ENCODE results near the gene CRK. TPM values are rescaled to one million over a fixed set of nuclear protein-coding genes. Genes with fewer than 3 reads are reported as not detected.

CRK gene
- total RNA-seq, 1 experiment from 2014 or later, result 57.9 TPM

- H3K9me2 ChIP-seq (ENCODE audit: insufficient read depth), result no peaks in the 10 kb centered on the region
- intact Hi-C loops (cut with micrococcal nuclease; ENCODE audit: unreplicated experiment), result no loop called here
- no peak overlapping the region for H3K4me3 ChIP-seq
- ChIA-PET CTCF (no interaction called here), POLR2A (ENCODE audit: unreplicated experiment) (interaction anchor here (0.7 kb wide), 1 partner anchor 12 kb away, joined by 11 read pairs; no protein-coding TSS in a partner anchor)
- H3K27ac ChIP-seq, result no peak overlapping the region
- no peaks in the 10 kb centered on the region for H3K9me3 ChIP-seq (ENCODE audit: insufficient read depth, low read depth)
- H3F3A ChIP-seq (ENCODE audit: insufficient read depth, low read depth), result no peaks in the 10 kb centered on the region; the same call in 1 of the 2 replicates
- H3K27me3 ChIP-seq (ENCODE audit: insufficient read depth, low read depth), result no peaks in the 10 kb centered on the region
- H2AFZ ChIP-seq, result no peak overlapping the region
- no TSS peak for BruUV-seq (replicated peaks)
- TF ChIP-seq EZH2 (IDR thresholded peaks at IDR 0.05; ENCODE audit: low read depth) (no peak), CTCF (conservative IDR thresholded peaks at IDR 0.05) (no peak)
- H3K4me2 ChIP-seq, result no peak overlapping the region
- H3K4me1 ChIP-seq (replicated peaks; ENCODE audit: insufficient read depth), result no peaks in the 10 kb centered on the region
- peaks cover 5% of the 10 kb centered on the region; the same call in 1 of the 2 replicates for H4K20me1 ChIP-seq (ENCODE audit: insufficient read depth)
- no peaks in the 10 kb centered on the region for H3K79me2 ChIP-seq (ENCODE audit: low read depth)
- no peak for DNase-seq
- H3K36me3 ChIP-seq (ENCODE audit: low read depth), result 0 out of 2 replicates have a peak, but pooled peaks cover 5% of the 10 kb centered on the region
These were observed 19.4 kb upstream of the CRK start for GRCh38 chr17:1475321-1475854.

- TF ChIP-seq EZH2 (IDR thresholded peaks at IDR 0.05; ENCODE audit: low read depth) (no peak), CTCF (conservative IDR thresholded peaks at IDR 0.05) (no peak)
- Histone ChIP-seq H3K27me3 (ENCODE audit: insufficient read depth, low read depth) (no peaks in the 10 kb centered on the region), H3K4me2 (no peak overlapping the region), H3K9me2 (ENCODE audit: insufficient read depth) (no peaks in the 10 kb centered on the region), H3K4me1 (replicated peaks; ENCODE audit: insufficient read depth) (no peaks in the 10 kb centered on the region), H3K4me3 (no peak overlapping the region), H3F3A (ENCODE audit: insufficient read depth, low read depth) (no peaks in the 10 kb centered on the region; the same call in 1 of the 2 replicates), H3K36me3 (ENCODE audit: low read depth) (0 out of 2 replicates have a peak, but pooled peaks cover 5% of the 10 kb centered on the region), H3K27ac (no peak overlapping the region), H4K20me1 (ENCODE audit: insufficient read depth) (peaks cover 5% of the 10 kb centered on the region; the same call in 1 of the 2 replicates), H3K9me3 (ENCODE audit: insufficient read depth, low read depth) (no peaks in the 10 kb centered on the region), H2AFZ (no peak overlapping the region), H3K79me2 (ENCODE audit: low read depth) (no peaks in the 10 kb centered on the region)
- CTCF ChIA-PET, result no interaction called here
- no peak for DNase-seq
- POLR2A ChIA-PET (ENCODE audit: unreplicated experiment), result interaction anchor here (0.7 kb wide), 1 partner anchor 13 kb away, joined by 11 read pairs; no protein-coding TSS in a partner anchor
- BruUV-seq (replicated peaks), result no TSS peak
- intact Hi-C loops (cut with micrococcal nuclease; ENCODE audit: unreplicated experiment), result no loop called here
These were observed 18.6 kb upstream of the CRK start for GRCh38 chr17:1474402-1475189.

- no peak overlapping the region for H2AFZ ChIP-seq
- no peak overlapping the region for H3K4me2 ChIP-seq
- intact Hi-C loops (cut with micrococcal nuclease; ENCODE audit: unreplicated experiment), result no loop called here
- H3K36me3 ChIP-seq (ENCODE audit: low read depth), result 0 out of 2 replicates have a peak, but pooled peaks cover 5% of the 10 kb centered on the region
- no peak overlapping the region for H3K4me3 ChIP-seq
- ChIA-PET CTCF (no interaction called here), POLR2A (ENCODE audit: unreplicated experiment) (no interaction called here)
- no peaks in the 10 kb centered on the region for H3K4me1 ChIP-seq (replicated peaks; ENCODE audit: insufficient read depth)
- peaks cover 5% of the 10 kb centered on the region; the same call in 1 of the 2 replicates for H4K20me1 ChIP-seq (ENCODE audit: insufficient read depth)
- no TSS peak for BruUV-seq (replicated peaks)
- no peaks in the 10 kb centered on the region for H3K9me3 ChIP-seq (ENCODE audit: insufficient read depth, low read depth)
- H3K79me2 ChIP-seq (ENCODE audit: low read depth), result no peaks in the 10 kb centered on the region
- H3K27me3 ChIP-seq (ENCODE audit: insufficient read depth, low read depth), result no peaks in the 10 kb centered on the region
- no peak overlapping the region for H3K27ac ChIP-seq
- DNase-seq, result no peak
- TF ChIP-seq EZH2 (IDR thresholded peaks at IDR 0.05; ENCODE audit: low read depth), result no peak
- TF ChIP-seq CTCF (conservative IDR thresholded peaks at IDR 0.05), result no peak
- H3F3A ChIP-seq (ENCODE audit: insufficient read depth, low read depth), result no peaks in the 10 kb centered on the region; the same call in 1 of the 2 replicates
- H3K9me2 ChIP-seq (ENCODE audit: insufficient read depth), result no peaks in the 10 kb centered on the region
These were observed 17.8 kb upstream of the CRK start for GRCh38 chr17:1473841-1474240.
